Mesenchymal stem cell (in vitro differentiated cells and primary cell): ENCODE measurements around the gene ZPR1.
A peak's percentile ranks its signal among the peaks of the same experiment; 100 is the strongest.

Experiments used
- DNase-seq: peaks from one replicate; pipeline ENCODE4 v3.0.0-alpha.2; 2013
- H2AFZ ChIP-seq: one replicate; pipeline ENCODE4 v1.6.1; 2013; ENCODE audit warnings: low read depth, mild to moderate bottlenecking, control low read depth, inconsistent platforms, low read length, moderate library complexity
- H2AK5ac ChIP-seq: 2 replicates; pipeline ENCODE4 v1.6.1; 2013; ENCODE audit warnings: low read length, moderate library complexity, mild to moderate bottlenecking, inconsistent platforms; ENCODE audit not compliant: severe bottlenecking
- H2BK120ac ChIP-seq: one replicate; pipeline ENCODE4 v1.6.1; 2013; ENCODE audit warnings: low read depth, mild to moderate bottlenecking, inconsistent platforms, low read length, moderate library complexity
- H2BK12ac ChIP-seq, 2 experiments: one replicate each; pipeline ENCODE4 v1.6.1; 2013; ENCODE audit warnings: inconsistent platforms in 2 of 2, low read length in 2 of 2, mild to moderate bottlenecking in 2 of 2, moderate library complexity in 2 of 2, control low read depth in 1 of 2
- H2BK15ac ChIP-seq: one replicate; pipeline ENCODE4 v1.6.1; 2013; ENCODE audit warnings: mild to moderate bottlenecking, low read depth, inconsistent platforms; ENCODE audit not compliant: poor library complexity, severe bottlenecking
- H2BK5ac ChIP-seq: 2 replicates; pipeline ENCODE4 v1.6.1; 2013; ENCODE audit warnings: low read depth, mild to moderate bottlenecking, low read length, control low read depth, inconsistent platforms; ENCODE audit not compliant: poor library complexity, severe bottlenecking
- H3K14ac ChIP-seq, 2 experiments: one replicate each; pipeline ENCODE4 v1.6.1; 2013; ENCODE audit warnings: inconsistent platforms in 2 of 2, low read length in 2 of 2, control low read depth in 1 of 2, mild to moderate bottlenecking in 1 of 2, moderate library complexity in 1 of 2
- H3K18ac ChIP-seq, 2 experiments: one replicate each; pipeline ENCODE4 v1.6.1; 2013; ENCODE audit warnings: inconsistent platforms in 2 of 2, low read length in 2 of 2, control low read depth in 1 of 2, low read depth in 1 of 2, mild to moderate bottlenecking in 1 of 2
- H3K23ac ChIP-seq, 2 experiments: one replicate each; pipeline ENCODE4 v1.6.1; 2013; ENCODE audit warnings: inconsistent platforms in 2 of 2, low read length in 2 of 2, mild to moderate bottlenecking in 2 of 2, moderate library complexity in 2 of 2, control low read depth in 1 of 2
- H3K27ac ChIP-seq: 2 replicates; pipeline ENCODE4 v1.5.1; 2013; ENCODE audit warnings: mild to moderate bottlenecking, moderate library complexity, low read length, control low read depth, inconsistent platforms; ENCODE audit not compliant: poor library complexity, severe bottlenecking
- H3K27me3 ChIP-seq, 2 experiments: 2 replicates each; pipeline versions ENCODE4 v1.6.1 to v1.7.0; 2013; ENCODE audit warnings: low read length in 2 of 2, mild to moderate bottlenecking in 2 of 2, moderate library complexity in 2 of 2, control low read depth in 1 of 2, inconsistent platforms in 1 of 2; ENCODE audit not compliant: control insufficient read depth in 1 of 2, insufficient read depth in 1 of 2
- H3K36me3 ChIP-seq, 2 experiments: 2 replicates each; pipeline versions ENCODE4 v1.6.1 to v1.7.0; 2013; ENCODE audit warnings: low read length in 2 of 2, control low read depth in 1 of 2, inconsistent platforms in 1 of 2, low read depth in 1 of 2, mild to moderate bottlenecking in 1 of 2; ENCODE audit not compliant: insufficient read depth in 2 of 2, control insufficient read depth in 1 of 2
- H3K4ac ChIP-seq, 2 experiments: one replicate each; pipeline ENCODE4 v1.6.1; 2013; ENCODE audit warnings: inconsistent platforms in 2 of 2, low read length in 2 of 2, mild to moderate bottlenecking in 2 of 2, moderate library complexity in 2 of 2, control low read depth in 1 of 2, low read depth in 1 of 2
- H3K4me1 ChIP-seq: 2 replicates; pipeline ENCODE4 v1.6.1; 2013; ENCODE audit warnings: low read depth, low read length, control low read depth; ENCODE audit not compliant: control insufficient read depth, insufficient read depth
- H3K4me2 ChIP-seq: 2 replicates; pipeline ENCODE4 v1.6.1; 2013; ENCODE audit warnings: low read length, mild to moderate bottlenecking, inconsistent platforms; ENCODE audit not compliant: poor library complexity, severe bottlenecking
- H3K4me3 ChIP-seq, 2 experiments: 2 replicates each; pipeline versions ENCODE4 v1.5.1 to v1.7.0; 2013; ENCODE audit warnings: low read length in 2 of 2, mild to moderate bottlenecking in 2 of 2, control low read depth in 1 of 2, low read depth in 1 of 2; ENCODE audit not compliant: insufficient read depth in 1 of 2
- H3K79me1 ChIP-seq: replicated peaks from 2 replicates; pipeline ENCODE4 v1.6.1; 2013; ENCODE audit warnings: mild to moderate bottlenecking, control low read depth, low read length, inconsistent platforms; ENCODE audit not compliant: poor library complexity, severe bottlenecking
- H3K9ac ChIP-seq: 2 replicates; pipeline ENCODE4 v1.7.0; 2013; ENCODE audit warnings: mild to moderate bottlenecking, low read length, moderate library complexity
- H3K9me3 ChIP-seq: 2 replicates; pipeline ENCODE4 v1.7.0; 2013; ENCODE audit warnings: mild to moderate bottlenecking, low read length; ENCODE audit not compliant: control insufficient read depth
- H4K8ac ChIP-seq: one replicate; pipeline ENCODE4 v1.6.1; 2013; ENCODE audit warnings: inconsistent platforms, mild to moderate bottlenecking, low read length, moderate library complexity
- H4K91ac ChIP-seq: one replicate; pipeline ENCODE4 v1.6.1; 2013; ENCODE audit warnings: mild to moderate bottlenecking, low read length, inconsistent platforms
- WGBS: methylation state at CpG from one replicate; pipeline ENCODE4 v1.1.7; 2013; ENCODE audit warnings: mixed read lengths; 5-methylcytosine and 5-hydroxymethylcytosine counted together

ZPR1 gene

DNA sequence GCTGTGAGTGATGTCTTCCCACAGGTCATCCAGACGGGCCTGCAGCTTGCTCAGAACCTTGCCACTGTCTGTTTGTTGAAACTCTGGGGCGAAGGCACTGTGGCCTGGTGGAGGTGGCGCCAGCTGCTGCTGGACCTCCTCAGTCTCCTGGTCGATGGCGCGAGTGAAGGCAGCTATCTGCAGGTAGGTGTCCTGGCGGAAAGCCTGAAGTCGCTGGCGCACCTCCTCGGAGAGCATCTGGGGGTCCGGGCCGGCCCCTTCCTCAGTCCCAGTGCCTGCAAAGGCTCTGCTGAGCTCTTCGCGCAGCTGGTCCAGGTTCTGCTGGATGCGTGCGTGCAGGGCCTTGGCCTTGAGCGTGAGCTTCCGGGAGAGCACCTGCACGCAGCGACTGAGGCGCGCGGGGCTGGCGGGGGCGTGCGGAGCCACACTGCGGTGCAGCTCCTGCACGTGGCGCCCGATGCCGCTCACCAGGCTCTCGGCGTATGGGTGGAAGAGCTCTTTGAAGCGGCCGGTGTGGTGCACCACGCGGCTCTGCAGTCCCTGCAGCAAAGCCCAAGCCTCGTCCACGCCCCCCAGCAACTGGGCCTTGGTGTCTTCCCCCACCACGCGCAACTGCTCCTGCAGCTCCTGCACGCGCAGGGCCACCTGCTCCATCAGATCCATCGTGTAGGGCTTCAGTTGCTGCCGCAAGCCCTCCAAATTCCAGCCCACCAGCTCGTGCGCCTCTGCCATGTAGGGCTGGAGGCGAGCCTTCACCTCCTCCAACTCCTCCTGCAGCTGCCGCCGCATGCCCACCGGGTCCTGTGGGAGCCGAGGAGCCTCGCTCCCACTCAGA, 2.6 kb upstream of the ZPR1 start:
- Histone ChIP-seq H2BK12ac (no peak overlapping the region), H3K23ac (no peak overlapping the region), H2AK5ac (no peak overlapping the region), H3K27ac (no peak overlapping the region), H3K79me1 (peaks cover 9% of the 10 kb centered on the region), H3K9me3 (no peaks in the 10 kb centered on the region), H2AFZ (no peak overlapping the region), H3K4me2 (no peak overlapping the region), H2BK120ac (no peak overlapping the region), H3K36me3 (peaks cover 5 to 14% of the 10 kb centered on the region in 2 experiments), H3K14ac (no peak overlapping the region), H4K91ac (no peak overlapping the region), H3K4ac (no peak overlapping the region), H3K4me1 (peaks cover 15% of the 10 kb centered on the region), H3K4me3 (no peak overlapping the region), H2BK5ac (no peak overlapping the region), H3K9ac (no peak overlapping the region), H3K27me3 (no peaks in the 10 kb centered on the region), H3K18ac (no peak overlapping the region), H4K8ac (no peak overlapping the region), H2BK15ac (no peak overlapping the region)
- no peak for DNase-seq
- 89% methylated on average over 48 of the region's 53 CpGs for WGBS

DNA sequence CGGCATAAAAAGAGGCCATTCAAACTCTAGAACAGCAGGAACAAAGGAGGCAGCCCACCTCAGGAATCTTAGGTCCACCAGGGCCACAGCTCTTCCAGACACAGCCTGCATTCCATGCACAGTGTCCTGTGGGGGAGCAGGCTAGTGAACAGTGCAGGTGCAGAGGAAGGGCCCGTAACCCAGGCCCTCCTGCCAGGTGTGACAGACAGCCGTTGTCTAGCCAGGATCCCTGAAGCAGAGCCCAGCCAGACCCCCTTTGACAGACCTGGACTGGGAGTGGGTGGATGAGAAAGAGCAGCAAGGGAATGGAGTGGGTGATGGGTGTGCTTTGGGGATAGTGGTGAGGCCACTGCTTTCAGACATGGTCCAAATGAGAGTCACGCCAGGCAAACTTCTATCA, 1.2 kb upstream of the ZPR1 start:
- peaks cover 19 to 28% of the 10 kb centered on the region in 2 experiments for H3K36me3 ChIP-seq
- no peak overlapping the region for H3K18ac ChIP-seq
- no peak overlapping the region for H2BK15ac ChIP-seq
- H3K4me3 ChIP-seq = no peak overlapping the region
- H4K91ac ChIP-seq = no peak overlapping the region
- DNase-seq = no peak
- H2AK5ac ChIP-seq = peak overlapping the region; percentile 86
- no peak overlapping the region for H3K23ac ChIP-seq
- WGBS = 93% methylated on average over 3 of the region's 4 CpGs
- no peak overlapping the region for H2BK120ac ChIP-seq
- no peak overlapping the region for H2BK5ac ChIP-seq
- no peak overlapping the region for H3K4me2 ChIP-seq
- H2BK12ac ChIP-seq = no peak overlapping the region
- peaks cover 15% of the 10 kb centered on the region for H3K4me1 ChIP-seq
- no peak overlapping the region for H3K27ac ChIP-seq
- no peak overlapping the region for H3K9ac ChIP-seq
- peaks cover 23% of the 10 kb centered on the region for H3K79me1 ChIP-seq
- no peaks in the 10 kb centered on the region for H3K27me3 ChIP-seq
- no peaks in the 10 kb centered on the region for H3K9me3 ChIP-seq
- no peak overlapping the region for H3K14ac ChIP-seq
- no peak overlapping the region for H2AFZ ChIP-seq
- no peak overlapping the region for H3K4ac ChIP-seq
- no peak overlapping the region for H4K8ac ChIP-seq

GRCh38 chr11:116788534-116788933, 711 bp upstream of the ZPR1 start:
- Histone ChIP-seq H3K9me3 (no peaks in the 10 kb centered on the region), H3K14ac (peak overlapping the region in 1 of 2 experiments; percentile 39), H3K79me1 (peaks cover 23% of the 10 kb centered on the region), H4K91ac (peak overlapping the region; percentile 25), H2BK120ac (no peak overlapping the region), H2AFZ (peak overlapping the region; percentile 42), H2BK12ac (no peak overlapping the region), H3K4me1 (peaks cover 15% of the 10 kb centered on the region), H3K27ac (no peak overlapping the region), H3K4me2 (peak overlapping the region; percentile 87), H3K9ac (peak overlapping the region; percentile 91), H2BK15ac (no peak overlapping the region), H4K8ac (peak overlapping the region; percentile 93), H3K4me3 (peak overlapping the region in 1 of 2 experiments; percentile 95), H2BK5ac (no peak overlapping the region), H3K4ac (peak overlapping the region in 1 of 2 experiments; percentile 29), H3K18ac (peak overlapping the region in 1 of 2 experiments; percentile 78), H3K23ac (no peak overlapping the region), H3K27me3 (no peaks in the 10 kb centered on the region), H2AK5ac (peak overlapping the region; percentile 86), H3K36me3 (peaks cover 20 to 33% of the 10 kb centered on the region in 2 experiments)
- WGBS = 79% methylated on average over 2 of the region's 4 CpGs
- no peak for DNase-seq

DNA sequence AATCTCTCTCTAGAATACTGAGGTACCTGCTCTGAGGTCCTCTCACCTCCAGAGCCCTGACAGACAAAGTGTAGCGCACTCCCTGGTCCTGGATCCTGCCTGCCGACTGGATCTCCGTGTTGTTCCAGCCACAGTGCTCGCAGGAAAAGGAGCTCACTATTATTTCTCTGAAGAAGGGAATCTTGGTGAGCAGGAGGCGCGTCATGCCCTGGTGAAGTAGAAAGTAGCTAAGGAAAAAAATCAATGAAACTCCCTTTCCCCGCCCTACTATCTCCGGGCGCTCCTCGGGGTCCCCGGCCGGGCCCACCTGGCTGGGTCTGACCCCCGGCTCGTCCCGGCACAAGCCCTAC, 412 bp downstream of the ZPR1 start:
- H3K4ac ChIP-seq = peak overlapping the region; percentile 26 to 66
- no peak overlapping the region for H2BK120ac ChIP-seq
- WGBS = 1% methylated on average over 14 of the region's 15 CpGs

More for the DNA sequence above, 412 bp downstream of the ZPR1 start:
- H2AK5ac ChIP-seq = no peak overlapping the region
- H3K9ac ChIP-seq = peak overlapping the region; percentile 91
- H2AFZ ChIP-seq = peak overlapping the region; percentile 74
- H3K27me3 ChIP-seq = no peaks in the 10 kb centered on the region
- H3K9me3 ChIP-seq = no peaks in the 10 kb centered on the region
- H4K8ac ChIP-seq = peak overlapping the region; percentile 73
- peak overlapping the region; percentile 20 for H2BK15ac ChIP-seq
- H4K91ac ChIP-seq = peak overlapping the region; percentile 46
- peak overlapping the region; percentile 95 to 97 for H3K4me3 ChIP-seq
- no peak overlapping the region for H2BK12ac ChIP-seq
- no peak overlapping the region for H2BK5ac ChIP-seq
- H3K4me2 ChIP-seq = peak overlapping the region; percentile 88
- no peak overlapping the region for H3K27ac ChIP-seq
- peak overlapping the region in 1 of 2 experiments; percentile 14 for H3K23ac ChIP-seq
- H3K36me3 ChIP-seq = peaks cover 29 to 44% of the 10 kb centered on the region in 2 experiments
- peaks cover 25% of the 10 kb centered on the region for H3K79me1 ChIP-seq
- DNase-seq = peak; percentile 20
- peak overlapping the region; percentile 83 to 89 for H3K18ac ChIP-seq
- no peak overlapping the region for H3K14ac ChIP-seq
- peaks cover 13% of the 10 kb centered on the region for H3K4me1 ChIP-seq
